H1 (cell line): ENCODE measurements around the gene ZNF232. TPM values are rescaled to one million over a fixed set of nuclear protein-coding genes. Genes with fewer than 3 reads are reported as not detected.

ENCODE experiments used
- CHD2 ChIP-seq: IDR thresholded peaks from 2 replicates; pipeline ENCODE4 v1.6.1; 2012; ENCODE audit warnings: low read length, improper control_type of control experiment
- EGR1 ChIP-seq: IDR thresholded peaks from 2 replicates; pipeline ENCODE4 v1.6.1; 2011; ENCODE audit warnings: low read depth, low read length, borderline replicate concordance
- KDM4A ChIP-seq: IDR thresholded peaks from one replicate; pipeline ENCODE4 v1.7.1; 2012; ENCODE audit warnings: low read depth, mild to moderate bottlenecking, moderate library complexity, low read length, inconsistent platforms; ENCODE audit not compliant: severe bottlenecking
- MAFK ChIP-seq: IDR thresholded peaks from 2 replicates; pipeline ENCODE4 v1.6.1; 2012; ENCODE audit warnings: low read depth, mild to moderate bottlenecking, improper control_type of control experiment, low read length
- NRF1 ChIP-seq: IDR thresholded peaks from 2 replicates; pipeline ENCODE4 v1.6.1; 2011; ENCODE audit warnings: mild to moderate bottlenecking, low read depth, low read length, improper control_type of control experiment
- POU5F1 ChIP-seq: IDR thresholded peaks from 2 replicates; pipeline ENCODE4 v1.6.1; 2011; ENCODE audit warnings: low read depth, mild to moderate bottlenecking, low read length, moderate library complexity
- RBBP5 ChIP-seq: IDR thresholded peaks from 2 replicates; pipeline ENCODE4 v1.7.1; 2012; ENCODE audit warnings: low read depth, mild to moderate bottlenecking, inconsistent platforms, low read length, moderate library complexity, borderline replicate concordance
- SRF ChIP-seq: IDR thresholded peaks from 2 replicates; pipeline ENCODE4 v1.6.1; 2011; ENCODE audit warnings: mild to moderate bottlenecking, low read depth, low read length, moderate library complexity
- polyA plus RNA-seq, 7 experiments: library from polyadenylated mRNA; depleted of rRNA in 3 of 7; stranded (reverse) in 5 of 7; unstranded in 2 of 7; fragments of >200 nt in 5 of 7; fragments of 200-250 nt in 2 of 7; gene quantifications; 1 replicate in 5 of 7; 2 replicates in 1 of 7; 4 replicates in 1 of 7; pipeline versions ENCODE4 v1.2.1 to v1.2.3, GENCODE V29; 2011 to 2013; ENCODE audit warnings: missing spikeins in 2 of 7, mixed read lengths in 2 of 7
- total RNA-seq: library from RNA; stranded (reverse); fragmentation: NEBNext Ultra II Directional; extraction: Animal tissue kit (Norgen Biotek cat#: 25700); gene quantifications from 2 replicates; pipeline ENCODE4 v1.2.1, GENCODE V29; 2021
- TF ChIP-seq, protein P1 (sequence below): IDR thresholded peaks from 2 replicates; pipeline ENCODE4 v1.6.1; 2012; ENCODE audit warnings: inconsistent platforms
- TF ChIP-seq, protein P2 (sequence below): fragments of 300-600 bp; sonication (generic); IDR thresholded peaks from 2 replicates; pipeline ENCODE4 v1.7.1; 2012; ENCODE audit warnings: low read length, moderate library complexity, mild to moderate bottlenecking, inconsistent platforms; ENCODE audit not compliant: insufficient replicate concordance

The ZNF232 gene
- total and polyA plus RNA-seq, 2 of the 8 experiments (the other 6 are each of a cell fraction or from before 2014, with no cell fraction given) = 11.1 to 41.0 TPM

DNA sequence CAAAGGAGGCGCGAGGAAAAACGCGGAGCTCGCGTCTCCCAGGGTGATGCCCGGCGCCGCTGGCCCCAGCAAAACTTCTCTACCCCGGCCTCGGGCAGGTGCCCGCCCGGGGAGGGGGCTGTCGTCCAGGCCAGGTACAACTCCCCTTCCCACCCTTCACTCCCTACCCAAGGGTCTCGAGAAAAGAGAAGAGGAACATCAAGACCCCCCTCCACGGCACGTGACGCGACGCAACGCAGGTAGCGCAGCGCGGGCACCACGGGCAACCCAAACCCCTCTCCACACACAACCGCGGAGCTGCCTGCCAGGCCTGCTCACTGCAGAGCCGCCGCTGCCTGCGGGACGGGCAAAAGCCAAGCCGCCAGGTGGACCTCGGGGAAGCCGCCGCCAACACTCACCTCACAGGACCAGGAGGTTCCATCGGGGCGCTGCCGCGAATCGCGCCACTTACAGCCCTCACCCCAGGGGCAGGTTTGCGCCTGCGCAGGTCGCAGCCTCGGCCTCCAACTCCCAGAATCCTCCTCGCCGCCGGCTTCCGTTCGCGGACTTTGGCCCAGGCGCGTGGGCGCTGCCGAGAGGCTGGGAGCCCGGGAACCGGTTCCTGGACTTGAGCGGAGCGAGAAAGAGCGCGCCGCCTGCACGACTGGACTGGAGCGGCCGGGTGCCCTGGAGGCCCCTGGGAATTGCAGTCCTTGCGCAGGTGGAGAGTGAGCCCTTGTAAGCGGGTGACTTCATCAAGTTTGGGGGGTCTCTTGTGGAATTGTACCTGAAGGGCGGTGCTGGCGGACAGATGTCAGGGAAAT lies at the start of gene ZNF232 (continued):
- TF ChIP-seq KDM4A = peak; percentile 99
- peak; percentile 63 for TF ChIP-seq CHD2
- peak; percentile 72; the same call in 1 of the 2 replicates for TF ChIP-seq RBBP5
- TF ChIP-seq SRF = no peak
- TF ChIP-seq, protein P1, sequence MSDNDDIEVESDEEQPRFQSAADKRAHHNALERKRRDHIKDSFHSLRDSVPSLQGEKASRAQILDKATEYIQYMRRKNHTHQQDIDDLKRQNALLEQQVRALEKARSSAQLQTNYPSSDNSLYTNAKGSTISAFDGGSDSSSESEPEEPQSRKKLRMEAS = peak; percentile 89
- peak; percentile 92 for TF ChIP-seq EGR1
- TF ChIP-seq NRF1 = peak; percentile 79
- TF ChIP-seq POU5F1 = no peak
- TF ChIP-seq, protein P2, sequence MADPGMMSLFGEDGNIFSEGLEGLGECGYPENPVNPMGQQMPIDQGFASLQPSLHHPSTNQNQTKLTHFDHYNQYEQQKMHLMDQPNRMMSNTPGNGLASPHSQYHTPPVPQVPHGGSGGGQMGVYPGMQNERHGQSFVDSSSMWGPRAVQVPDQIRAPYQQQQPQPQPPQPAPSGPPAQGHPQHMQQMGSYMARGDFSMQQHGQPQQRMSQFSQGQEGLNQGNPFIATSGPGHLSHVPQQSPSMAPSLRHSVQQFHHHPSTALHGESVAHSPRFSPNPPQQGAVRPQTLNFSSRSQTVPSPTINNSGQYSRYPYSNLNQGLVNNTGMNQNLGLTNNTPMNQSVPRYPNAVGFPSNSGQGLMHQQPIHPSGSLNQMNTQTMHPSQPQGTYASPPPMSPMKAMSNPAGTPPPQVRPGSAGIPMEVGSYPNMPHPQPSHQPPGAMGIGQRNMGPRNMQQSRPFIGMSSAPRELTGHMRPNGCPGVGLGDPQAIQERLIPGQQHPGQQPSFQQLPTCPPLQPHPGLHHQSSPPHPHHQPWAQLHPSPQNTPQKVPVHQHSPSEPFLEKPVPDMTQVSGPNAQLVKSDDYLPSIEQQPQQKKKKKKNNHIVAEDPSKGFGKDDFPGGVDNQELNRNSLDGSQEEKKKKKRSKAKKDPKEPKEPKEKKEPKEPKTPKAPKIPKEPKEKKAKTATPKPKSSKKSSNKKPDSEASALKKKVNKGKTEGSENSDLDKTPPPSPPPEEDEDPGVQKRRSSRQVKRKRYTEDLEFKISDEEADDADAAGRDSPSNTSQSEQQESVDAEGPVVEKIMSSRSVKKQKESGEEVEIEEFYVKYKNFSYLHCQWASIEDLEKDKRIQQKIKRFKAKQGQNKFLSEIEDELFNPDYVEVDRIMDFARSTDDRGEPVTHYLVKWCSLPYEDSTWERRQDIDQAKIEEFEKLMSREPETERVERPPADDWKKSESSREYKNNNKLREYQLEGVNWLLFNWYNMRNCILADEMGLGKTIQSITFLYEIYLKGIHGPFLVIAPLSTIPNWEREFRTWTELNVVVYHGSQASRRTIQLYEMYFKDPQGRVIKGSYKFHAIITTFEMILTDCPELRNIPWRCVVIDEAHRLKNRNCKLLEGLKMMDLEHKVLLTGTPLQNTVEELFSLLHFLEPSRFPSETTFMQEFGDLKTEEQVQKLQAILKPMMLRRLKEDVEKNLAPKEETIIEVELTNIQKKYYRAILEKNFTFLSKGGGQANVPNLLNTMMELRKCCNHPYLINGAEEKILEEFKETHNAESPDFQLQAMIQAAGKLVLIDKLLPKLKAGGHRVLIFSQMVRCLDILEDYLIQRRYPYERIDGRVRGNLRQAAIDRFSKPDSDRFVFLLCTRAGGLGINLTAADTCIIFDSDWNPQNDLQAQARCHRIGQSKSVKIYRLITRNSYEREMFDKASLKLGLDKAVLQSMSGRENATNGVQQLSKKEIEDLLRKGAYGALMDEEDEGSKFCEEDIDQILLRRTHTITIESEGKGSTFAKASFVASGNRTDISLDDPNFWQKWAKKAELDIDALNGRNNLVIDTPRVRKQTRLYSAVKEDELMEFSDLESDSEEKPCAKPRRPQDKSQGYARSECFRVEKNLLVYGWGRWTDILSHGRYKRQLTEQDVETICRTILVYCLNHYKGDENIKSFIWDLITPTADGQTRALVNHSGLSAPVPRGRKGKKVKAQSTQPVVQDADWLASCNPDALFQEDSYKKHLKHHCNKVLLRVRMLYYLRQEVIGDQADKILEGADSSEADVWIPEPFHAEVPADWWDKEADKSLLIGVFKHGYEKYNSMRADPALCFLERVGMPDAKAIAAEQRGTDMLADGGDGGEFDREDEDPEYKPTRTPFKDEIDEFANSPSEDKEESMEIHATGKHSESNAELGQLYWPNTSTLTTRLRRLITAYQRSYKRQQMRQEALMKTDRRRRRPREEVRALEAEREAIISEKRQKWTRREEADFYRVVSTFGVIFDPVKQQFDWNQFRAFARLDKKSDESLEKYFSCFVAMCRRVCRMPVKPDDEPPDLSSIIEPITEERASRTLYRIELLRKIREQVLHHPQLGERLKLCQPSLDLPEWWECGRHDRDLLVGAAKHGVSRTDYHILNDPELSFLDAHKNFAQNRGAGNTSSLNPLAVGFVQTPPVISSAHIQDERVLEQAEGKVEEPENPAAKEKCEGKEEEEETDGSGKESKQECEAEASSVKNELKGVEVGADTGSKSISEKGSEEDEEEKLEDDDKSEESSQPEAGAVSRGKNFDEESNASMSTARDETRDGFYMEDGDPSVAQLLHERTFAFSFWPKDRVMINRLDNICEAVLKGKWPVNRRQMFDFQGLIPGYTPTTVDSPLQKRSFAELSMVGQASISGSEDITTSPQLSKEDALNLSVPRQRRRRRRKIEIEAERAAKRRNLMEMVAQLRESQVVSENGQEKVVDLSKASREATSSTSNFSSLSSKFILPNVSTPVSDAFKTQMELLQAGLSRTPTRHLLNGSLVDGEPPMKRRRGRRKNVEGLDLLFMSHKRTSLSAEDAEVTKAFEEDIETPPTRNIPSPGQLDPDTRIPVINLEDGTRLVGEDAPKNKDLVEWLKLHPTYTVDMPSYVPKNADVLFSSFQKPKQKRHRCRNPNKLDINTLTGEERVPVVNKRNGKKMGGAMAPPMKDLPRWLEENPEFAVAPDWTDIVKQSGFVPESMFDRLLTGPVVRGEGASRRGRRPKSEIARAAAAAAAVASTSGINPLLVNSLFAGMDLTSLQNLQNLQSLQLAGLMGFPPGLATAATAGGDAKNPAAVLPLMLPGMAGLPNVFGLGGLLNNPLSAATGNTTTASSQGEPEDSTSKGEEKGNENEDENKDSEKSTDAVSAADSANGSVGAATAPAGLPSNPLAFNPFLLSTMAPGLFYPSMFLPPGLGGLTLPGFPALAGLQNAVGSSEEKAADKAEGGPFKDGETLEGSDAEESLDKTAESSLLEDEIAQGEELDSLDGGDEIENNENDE = no peak
- no peak for TF ChIP-seq MAFK
